ENCODE results near the gene PHACTR2. TPM values are rescaled to one million over a fixed set of nuclear protein-coding genes. Genes with fewer than 3 reads are reported as not detected.
"Not testable (repeated sequence)": the region's sequence is repeated elsewhere in the genome, so short reads cannot be mapped to it uniquely, and the experiment has no call there.

The PHACTR2 gene
- total RNA-seq, 6 experiments from 2014 or later: 66.7 to 92.7 (median 84.1) TPM

- Mint-ChIP-seq H3K36me3 (ENCODE audit: low read depth) (peaks cover 52% of the 10 kb centered on the region), H3K27me3 (ENCODE audit: insufficient read depth) (peaks cover 4% of the 10 kb centered on the region; the same call in 1 of the 2 replicates), H3K27ac (no peak overlapping the region), H3K4me3 (no peak overlapping the region; the same call in 1 of the 2 replicates), H3K4me1 (ENCODE audit: low read depth) (peaks cover 17% of the 10 kb centered on the region), H3K9me3 (no peaks in the 10 kb centered on the region)
- DNase-seq: no peak
- TF ChIP-seq CTCF (IDR thresholded peaks at IDR 0.05): no peak
These were observed 167.3 kb downstream of the PHACTR2 start for GRCh38 chr6:143845033-143845432.

DNA sequence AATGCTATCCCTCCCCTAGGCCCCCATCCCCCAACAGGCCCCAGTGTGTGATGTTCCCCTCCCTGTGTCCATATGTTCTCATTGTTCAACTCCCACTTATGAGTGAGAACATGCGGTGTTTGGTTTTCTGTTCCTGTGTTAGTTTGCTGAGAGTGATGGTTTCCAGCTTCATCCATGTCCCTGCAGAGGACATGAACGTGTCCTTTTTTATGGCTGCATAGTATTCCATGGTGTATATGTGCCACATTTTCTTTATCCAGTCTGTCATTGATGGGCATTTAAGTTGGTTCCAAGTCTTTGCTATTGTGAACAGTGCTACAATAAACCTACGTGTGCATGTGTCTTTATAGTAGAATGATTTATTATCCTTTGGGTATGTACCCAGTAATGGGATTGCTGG, 173.9 kb downstream of the PHACTR2 start:
- H3K4me1 Mint-ChIP-seq (ENCODE audit: low read depth); H3K4me3 Mint-ChIP-seq; H3K27me3 Mint-ChIP-seq (ENCODE audit: insufficient read depth); DNase-seq; H3K27ac Mint-ChIP-seq: not testable (repeated sequence)
- Mint-ChIP-seq H3K36me3 (ENCODE audit: low read depth) (peaks cover 92% of the 10 kb centered on the region), H3K9me3 (peaks cover 13% of the 10 kb centered on the region; the same call in 1 of the 2 replicates)

GRCh38 chr6:143855057-143855456, 177.3 kb downstream of the PHACTR2 start:
- not testable (repeated sequence) for H3K27me3 Mint-ChIP-seq (ENCODE audit: insufficient read depth); DNase-seq; H3K4me3 Mint-ChIP-seq; H3K27ac Mint-ChIP-seq; H3K4me1 Mint-ChIP-seq (ENCODE audit: low read depth)
- Mint-ChIP-seq H3K9me3 (peaks cover 13% of the 10 kb centered on the region; the same call in 1 of the 2 replicates), H3K36me3 (ENCODE audit: low read depth) (peaks cover 84% of the 10 kb centered on the region)

DNA sequence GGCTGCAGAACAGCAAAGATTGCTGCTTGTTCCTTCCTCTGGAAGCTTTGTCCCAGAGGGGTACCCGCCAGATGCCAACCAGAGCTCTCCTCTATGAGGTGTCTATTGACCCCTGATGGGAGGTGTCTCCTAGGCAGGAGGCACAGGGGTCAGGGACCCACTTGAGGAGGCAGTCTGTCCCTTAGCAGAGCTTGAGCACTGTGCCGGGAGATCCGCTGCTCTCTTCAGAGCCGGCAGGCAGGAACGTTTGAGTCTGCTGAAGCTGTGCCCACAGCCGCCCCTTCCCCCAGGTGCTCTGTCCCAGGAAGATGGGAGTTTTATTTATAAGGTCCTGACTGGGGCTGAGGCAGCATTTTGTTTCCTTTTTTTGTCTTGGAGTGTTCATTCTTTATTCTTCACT, 179.0 kb downstream of the PHACTR2 start:
- peaks cover 13% of the 10 kb centered on the region; the same call in 1 of the 2 replicates for H3K9me3 Mint-ChIP-seq
- H3K4me1 Mint-ChIP-seq (ENCODE audit: low read depth); H3K27me3 Mint-ChIP-seq (ENCODE audit: insufficient read depth); H3K27ac Mint-ChIP-seq; DNase-seq; H3K4me3 Mint-ChIP-seq: not testable (repeated sequence)
- peaks cover 73% of the 10 kb centered on the region for H3K36me3 Mint-ChIP-seq (ENCODE audit: low read depth)

- TF ChIP-seq CTCF (IDR thresholded peaks at IDR 0.05): no peak
- DNase-seq: no peak
- Mint-ChIP-seq H3K27ac (no peak overlapping the region), H3K27me3 (ENCODE audit: insufficient read depth) (peaks cover 2% of the 10 kb centered on the region; the same call in 1 of the 2 replicates), H3K4me1 (ENCODE audit: low read depth) (no peaks in the 10 kb centered on the region), H3K4me3 (no peak overlapping the region), H3K9me3 (0 out of 2 replicates have a peak, but pooled peaks cover 5% of the 10 kb centered on the region), H3K36me3 (ENCODE audit: low read depth) (peaks cover 64% of the 10 kb centered on the region)
These were observed 179.9 kb downstream of the PHACTR2 start for GRCh38 chr6:143857651-143858050.

DNA sequence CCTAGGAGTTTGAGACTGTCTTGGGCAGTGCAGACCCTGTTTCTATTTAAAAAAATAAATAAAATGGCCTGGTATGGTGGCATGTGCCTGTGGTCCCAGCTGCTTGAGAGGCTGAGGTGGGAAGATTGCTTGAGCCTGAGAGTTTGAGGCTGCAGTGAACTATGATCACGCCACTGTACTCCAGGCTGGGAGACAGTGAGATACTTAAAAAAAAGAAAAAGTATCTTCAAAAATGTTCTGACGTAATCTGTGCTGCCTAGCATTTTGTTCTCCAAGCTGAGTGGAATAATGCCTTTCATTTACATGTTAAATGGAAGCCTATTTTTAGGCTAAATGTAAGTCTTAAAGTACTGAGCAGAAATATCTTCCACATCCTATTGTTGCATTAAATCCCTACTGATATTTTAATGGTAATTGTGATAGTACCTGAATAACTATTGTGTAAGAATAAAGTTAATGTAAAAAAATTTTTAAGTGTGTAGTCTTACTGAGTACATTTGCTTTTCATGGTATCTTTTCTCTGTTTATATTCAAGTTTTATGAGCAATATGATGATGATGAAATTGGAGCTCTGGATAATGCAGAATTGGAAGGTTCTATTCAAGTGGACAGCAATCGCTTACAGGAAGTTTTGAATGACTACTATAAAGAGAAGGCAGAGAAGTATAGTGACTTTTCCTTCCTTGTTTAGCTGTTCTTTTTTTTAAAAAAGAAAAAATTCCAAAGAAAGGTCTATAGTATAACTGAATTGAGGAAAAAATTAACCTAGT, 182.3 kb downstream of the PHACTR2 start:
- DNase-seq: no peak
- Mint-ChIP-seq H3K27me3 (ENCODE audit: insufficient read depth) (no peaks in the 10 kb centered on the region; the same call in 1 of the 2 replicates), H3K27ac (no peak overlapping the region), H3K9me3 (no peaks in the 10 kb centered on the region), H3K4me3 (no peak overlapping the region), H3K4me1 (ENCODE audit: low read depth) (no peaks in the 10 kb centered on the region), H3K36me3 (ENCODE audit: low read depth) (peaks cover 57% of the 10 kb centered on the region)
- TF ChIP-seq CTCF (IDR thresholded peaks at IDR 0.05): no peak

- no peak for DNase-seq
These were observed 186.0 kb downstream of the PHACTR2 start for GRCh38 chr6:143863771-143864170.

More at GRCh38 chr6:143863771-143864170, 186.0 kb downstream of the PHACTR2 start:
- Mint-ChIP-seq H3K27ac (no peak overlapping the region), H3K9me3 (no peaks in the 10 kb centered on the region), H3K4me3 (no peak overlapping the region), H3K27me3 (ENCODE audit: insufficient read depth) (no peaks in the 10 kb centered on the region), H3K4me1 (ENCODE audit: low read depth) (peaks cover 15% of the 10 kb centered on the region), H3K36me3 (ENCODE audit: low read depth) (peaks cover 35% of the 10 kb centered on the region)
- TF ChIP-seq CTCF (IDR thresholded peaks at IDR 0.05): no peak
